SH-SY5Y (cell line): ENCODE data around the gene TERC.

ENCODE experiments used
- GATA2 ChIP-seq: IDR thresholded peaks from 2 replicates; pipeline ENCODE4 v1.6.1; 2011; ENCODE audit warnings: mild to moderate bottlenecking, low read depth, low read length
- GATA3 ChIP-seq: IDR thresholded peaks from 2 replicates; pipeline ENCODE4 v1.6.1; 2011; ENCODE audit warnings: low read depth, mild to moderate bottlenecking, low read length, moderate library complexity

DNA sequence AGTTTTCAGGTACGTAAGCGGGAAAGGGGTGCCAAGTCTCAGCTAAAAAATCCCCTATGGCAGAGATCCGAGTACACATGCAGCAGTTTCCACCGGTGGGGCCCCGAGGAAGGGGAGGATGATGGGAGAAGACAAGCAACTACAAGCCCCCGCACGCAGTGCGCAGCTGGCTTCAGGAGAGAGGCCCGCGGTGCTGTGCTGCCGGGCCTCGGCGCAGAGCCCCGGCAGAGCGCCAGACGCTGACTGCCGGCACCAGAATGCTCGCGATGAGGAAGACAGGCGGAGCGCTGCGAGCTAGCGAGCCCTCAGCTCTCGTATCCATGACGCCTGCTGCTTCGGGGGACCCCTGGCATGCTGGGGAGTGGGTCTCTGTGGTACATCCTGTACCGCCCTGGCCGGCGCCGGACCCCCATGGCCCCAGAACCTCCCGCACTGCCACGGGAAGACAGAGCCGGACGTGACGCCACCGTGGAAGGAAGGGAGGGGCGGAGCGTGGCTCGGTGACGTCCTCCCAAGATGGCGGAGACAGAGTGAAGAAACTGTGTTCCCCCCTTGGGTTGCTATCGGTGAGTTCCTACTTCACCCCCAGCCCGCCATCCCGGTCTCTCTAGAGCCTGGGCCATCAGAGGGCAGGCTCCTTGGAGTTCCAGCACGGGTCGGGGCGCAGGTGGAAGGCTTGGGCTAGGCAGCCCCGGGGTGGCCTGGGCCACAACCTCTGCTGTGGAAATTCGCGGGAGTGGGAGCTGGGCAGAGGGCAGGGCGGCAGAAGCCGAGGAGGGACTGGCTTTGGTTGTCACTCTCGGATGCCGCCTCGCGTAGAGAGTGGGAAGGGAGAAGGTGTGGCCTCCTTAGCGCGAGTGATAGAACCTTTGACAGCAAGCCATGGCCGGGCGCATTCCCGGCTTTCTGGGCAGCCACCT is 8.3 kb upstream of the TERC start, which contains the start of gene MYNN:
- TF ChIP-seq GATA3 (no peak), GATA2 (no peak)
